ENCODE data around the gene CTSK.
"Not testable (repeated sequence)": the region's sequence is repeated elsewhere in the genome, so short reads cannot be mapped to it uniquely, and the experiment has no call there.

CTSK gene

DNA sequence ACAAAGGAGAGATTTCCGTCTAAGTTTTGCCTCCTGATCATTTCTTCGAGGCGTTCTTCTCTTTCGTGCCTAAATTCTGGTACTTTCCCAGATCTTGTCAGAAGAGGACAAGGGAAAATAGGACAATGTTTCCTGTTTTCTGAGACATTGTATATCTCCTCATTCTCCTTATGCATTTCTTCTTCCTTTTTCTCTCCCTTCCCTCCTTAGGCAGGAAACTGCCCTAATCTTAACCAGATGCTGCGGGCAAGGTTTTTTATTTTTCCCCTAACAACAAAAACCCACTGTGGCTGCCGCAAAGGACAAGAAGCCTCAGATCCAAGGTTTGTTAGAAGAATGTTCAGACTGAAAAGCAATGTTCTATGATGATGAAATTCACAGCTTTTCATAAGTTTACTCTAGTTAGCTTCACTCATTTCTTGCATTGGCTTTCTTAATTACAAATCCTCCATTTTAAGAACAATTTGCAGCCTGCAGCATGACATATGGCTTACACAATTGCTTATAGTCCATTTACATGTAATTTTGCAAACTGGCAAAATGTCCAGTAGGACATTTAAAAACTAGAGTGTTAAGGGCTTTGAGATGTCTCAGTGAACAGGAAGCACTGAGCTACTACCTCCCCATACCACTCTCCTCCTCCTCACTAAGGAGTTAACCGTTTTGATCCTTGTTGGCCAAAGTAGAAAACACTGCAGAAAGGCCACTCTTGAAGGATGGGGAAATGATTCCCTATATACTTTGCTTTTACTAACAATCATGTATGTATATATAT is 624 bp downstream of the CTSK start:
- no peak for DNase-seq (ENCODE audit: low read depth, low spot score)

DNA sequence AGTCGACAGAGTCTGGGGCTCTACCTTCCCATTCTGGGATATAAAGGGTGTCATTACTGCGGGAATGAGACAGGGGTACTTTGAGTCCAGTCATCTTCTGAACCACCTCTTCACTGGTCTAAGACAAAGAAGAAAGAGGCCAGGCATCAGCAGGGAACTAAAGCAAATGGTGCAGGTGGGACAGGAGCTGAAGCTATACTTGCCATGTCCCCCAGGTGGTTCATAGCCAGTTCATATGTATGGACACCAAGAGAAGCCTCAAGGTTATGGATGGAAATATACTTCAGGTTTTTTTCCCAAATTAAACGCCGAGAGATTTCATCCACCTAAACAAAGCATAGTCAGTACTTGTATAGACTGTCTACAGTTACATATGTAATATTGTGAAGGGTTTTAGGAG is 2.2 kb downstream of the CTSK start:
- no peak for DNase-seq (ENCODE audit: low read depth, low spot score)

DNA sequence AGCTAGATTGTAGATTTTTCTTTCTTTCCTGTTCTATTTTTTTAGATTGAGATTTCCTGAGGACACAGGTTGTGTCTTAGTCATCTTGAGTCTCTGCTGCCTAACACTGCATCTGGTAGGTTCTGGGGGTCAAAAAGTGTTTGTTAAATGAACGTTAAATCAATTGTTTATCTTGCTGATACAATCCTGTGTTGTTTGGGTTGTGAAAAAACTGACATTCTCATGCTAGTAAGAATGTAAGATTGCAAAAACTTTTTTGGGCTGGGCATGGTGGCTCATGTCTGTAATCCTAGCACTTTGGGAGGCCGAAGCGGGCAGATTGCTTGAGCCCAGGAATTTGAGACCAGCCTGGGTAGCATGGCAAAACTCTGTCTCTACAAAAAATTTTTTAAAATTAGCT is 3.4 kb downstream of the CTSK start:
- DNase-seq (ENCODE audit: low read depth, low spot score), result no peak

DNA sequence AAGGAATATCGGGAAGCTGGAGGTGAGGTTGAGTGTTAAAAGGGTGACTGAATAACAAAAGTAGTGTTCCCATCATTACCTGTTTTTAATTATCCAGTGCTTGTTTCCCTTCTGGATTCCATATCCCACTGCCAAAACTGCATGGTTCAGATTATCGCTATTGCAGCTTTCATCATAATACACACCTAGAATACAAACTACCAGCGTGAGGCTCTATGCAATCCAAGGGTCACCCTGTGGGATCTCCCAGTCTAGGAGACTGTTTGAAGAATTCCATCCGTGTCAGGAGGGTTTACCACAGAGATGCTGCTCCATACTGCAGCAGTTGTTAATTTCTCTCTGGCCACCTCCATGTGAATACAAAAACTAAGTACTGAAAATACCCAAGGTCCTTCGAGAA is 9.0 kb downstream of the CTSK start:
- no peak for DNase-seq (ENCODE audit: low read depth, low spot score)

DNA sequence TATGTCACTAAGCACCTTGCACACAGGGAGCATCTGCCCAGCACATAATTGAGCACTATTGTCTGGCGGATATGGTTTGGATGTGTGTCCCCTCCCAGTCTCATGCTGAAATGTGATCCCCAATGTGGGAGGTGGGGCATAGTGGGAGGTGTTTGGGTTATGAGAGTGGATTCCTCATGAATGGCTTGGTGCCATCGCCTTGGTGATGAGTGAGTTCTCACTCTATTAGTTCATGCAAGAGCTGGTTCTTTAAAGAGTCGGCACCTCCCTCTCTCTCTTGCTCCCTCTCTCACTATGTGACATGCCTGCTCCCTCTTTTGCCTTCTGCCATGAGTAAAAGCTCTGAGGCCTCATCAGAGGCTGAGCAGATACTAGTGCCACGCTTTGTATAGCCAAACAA is 9.5 kb downstream of the CTSK start:
- DNase-seq (ENCODE audit: low read depth, low spot score), result no peak

DNA sequence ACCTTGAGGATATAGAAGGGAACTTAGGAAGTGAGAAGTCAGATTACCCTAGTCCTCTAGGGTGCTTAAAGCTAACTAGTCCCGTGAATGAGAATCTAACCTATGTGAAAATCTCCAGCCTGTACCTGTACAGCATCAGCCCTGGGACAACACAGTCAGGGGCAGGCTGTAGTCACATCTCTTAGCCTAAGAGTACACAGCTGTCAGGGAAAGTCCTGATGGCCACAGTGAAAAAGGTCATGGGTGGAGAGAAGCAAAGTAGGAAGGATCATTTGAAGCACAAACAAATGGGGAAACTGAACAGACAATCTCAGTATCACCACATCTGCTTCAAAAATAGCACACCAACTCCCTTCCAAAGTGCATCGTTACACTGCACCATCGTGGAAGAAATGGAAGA is 11.7 kb downstream of the CTSK start:
- DNase-seq (ENCODE audit: low read depth, low spot score), result no peak

DNA sequence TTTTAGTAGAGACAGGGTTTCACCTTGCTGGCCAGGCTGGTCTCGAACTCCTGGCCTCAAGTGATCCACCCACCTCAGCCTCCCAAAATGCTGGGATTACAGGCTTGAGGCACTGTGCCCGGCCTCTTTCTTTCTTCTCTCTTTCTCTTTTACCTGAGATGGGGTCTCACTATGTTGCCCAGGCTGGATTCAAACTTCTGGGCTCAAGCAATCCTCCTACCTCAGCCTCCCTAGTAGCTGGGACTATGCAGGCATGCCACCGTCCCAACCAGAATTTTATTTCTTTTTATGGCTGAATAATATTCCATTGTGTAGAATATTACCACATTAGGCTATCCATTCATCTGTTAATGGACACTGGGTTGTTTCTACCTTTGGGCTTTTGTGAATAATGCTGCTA is 14.3 kb downstream of the CTSK start:
- not testable (repeated sequence) for DNase-seq (ENCODE audit: low read depth, low spot score)

DNA sequence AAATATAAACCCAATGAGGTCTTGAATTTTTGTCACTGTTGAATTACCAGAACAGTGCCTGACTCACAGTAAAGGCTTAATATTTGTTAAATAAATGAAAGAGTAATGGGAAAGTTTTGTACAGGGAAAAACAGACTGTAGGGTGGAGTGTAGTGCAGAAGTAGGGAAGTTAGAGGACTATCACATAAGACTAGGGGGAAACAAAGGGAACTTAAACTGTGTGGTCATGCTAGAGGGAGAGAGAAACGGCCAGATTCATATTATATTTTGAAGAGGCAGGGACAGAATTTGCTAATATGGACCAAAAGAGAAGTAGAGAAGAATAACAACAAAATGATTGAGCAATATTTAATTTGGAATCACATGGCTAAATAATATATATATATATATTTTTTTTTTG is 14.8 kb downstream of the CTSK start:
- DNase-seq (ENCODE audit: low read depth, low spot score), result no peak

DNA sequence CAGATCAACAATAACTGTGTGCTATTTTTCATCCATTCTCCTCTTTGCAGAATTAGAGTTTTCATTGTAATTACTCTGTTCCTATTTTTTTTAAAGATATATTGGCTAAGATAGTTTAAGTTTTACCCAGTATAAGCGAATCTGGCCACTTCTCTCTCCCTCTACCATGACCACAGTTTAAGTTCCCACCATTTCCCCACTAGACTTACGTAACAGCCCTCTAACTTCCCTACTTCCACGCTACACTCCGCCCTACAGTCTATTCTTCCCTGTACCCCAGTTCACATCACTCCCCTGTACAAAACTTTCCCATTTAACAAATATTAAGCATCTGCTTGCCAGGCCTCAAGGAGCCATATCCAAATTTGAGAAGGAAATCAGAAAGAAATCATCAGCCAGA is 16.5 kb downstream of the CTSK start:
- no peak for DNase-seq (ENCODE audit: low read depth, low spot score)

DNA sequence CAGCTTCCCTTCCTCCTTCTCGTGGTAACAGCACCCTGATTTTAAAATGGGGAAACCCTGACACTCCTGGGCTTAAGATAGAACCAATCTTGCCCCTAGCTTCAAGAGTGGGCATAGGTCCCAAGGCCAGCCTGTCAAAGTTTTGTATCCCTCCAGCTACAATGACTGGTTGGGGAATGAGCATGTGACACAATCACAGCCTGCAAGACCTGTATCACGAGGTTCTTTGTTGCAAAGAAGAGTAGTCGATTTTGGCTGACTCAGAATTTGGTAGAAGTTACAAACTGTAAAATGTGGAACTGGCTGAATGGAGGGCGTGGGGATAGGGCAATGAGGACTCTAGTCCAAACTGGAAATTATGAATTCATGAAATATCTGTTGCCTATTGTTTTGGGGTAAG is 18.7 kb downstream of the CTSK start:
- no peak for DNase-seq (ENCODE audit: low read depth, low spot score)

DNA sequence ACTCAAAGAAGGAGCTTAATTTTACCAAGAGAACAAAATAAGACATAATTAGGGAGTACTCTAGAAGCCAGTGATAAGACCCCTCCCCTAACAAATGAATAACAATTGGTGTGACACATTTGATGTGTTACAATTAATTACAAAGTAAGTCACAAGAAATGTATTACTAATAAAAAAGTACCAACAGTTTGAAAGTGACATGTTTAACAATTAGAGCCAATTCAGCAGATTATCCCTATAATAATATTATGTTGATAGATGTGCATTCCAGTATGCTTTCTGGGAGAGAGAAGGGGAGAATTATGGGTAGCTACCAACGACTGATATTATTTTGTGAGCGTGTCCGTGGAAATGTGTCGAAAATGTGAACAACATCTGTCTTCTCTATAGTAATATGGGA is 19.1 kb downstream of the CTSK start:
- no peak for DNase-seq (ENCODE audit: low read depth, low spot score)

DNA sequence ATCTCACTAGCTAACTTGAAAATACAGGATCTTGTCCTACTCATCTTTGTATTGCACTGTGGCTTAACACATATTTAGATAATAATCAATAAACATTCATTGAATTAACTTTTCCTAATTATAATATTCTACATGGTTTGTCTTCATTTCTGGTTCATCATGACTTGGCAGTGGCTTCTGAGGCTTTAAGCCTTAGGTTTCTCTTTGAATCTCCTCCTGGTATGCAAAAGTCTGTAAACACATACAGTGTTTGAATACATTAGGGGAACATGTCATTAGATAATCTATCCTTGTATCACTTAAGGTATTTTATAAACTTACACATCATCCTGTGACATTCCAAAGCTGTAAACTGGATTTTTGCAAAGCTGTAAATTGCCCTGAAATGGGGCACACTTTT is 20.6 kb downstream of the CTSK start:
- no peak for DNase-seq (ENCODE audit: low read depth, low spot score)

DNA sequence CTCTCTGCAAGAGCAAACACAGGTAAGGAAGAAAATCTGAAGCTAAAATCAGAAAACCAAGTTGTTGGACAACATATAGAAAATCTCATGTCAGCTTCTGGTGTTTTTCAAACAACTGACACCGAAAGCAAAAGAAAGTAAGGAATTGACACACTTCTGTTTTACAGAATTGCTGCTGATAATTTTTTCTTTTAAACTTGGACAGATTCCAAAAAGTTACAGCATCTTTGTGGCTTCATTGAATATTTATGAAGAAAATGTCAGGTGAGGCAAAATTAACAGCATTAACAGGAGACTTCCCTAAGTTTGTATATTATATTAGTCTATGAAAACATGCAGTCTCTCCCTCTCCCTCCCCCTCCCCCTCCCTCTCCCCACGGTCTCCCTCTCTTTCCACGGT is 27.6 kb downstream of the CTSK start:
- DNase-seq (ENCODE audit: low read depth, low spot score), result no peak

DNA sequence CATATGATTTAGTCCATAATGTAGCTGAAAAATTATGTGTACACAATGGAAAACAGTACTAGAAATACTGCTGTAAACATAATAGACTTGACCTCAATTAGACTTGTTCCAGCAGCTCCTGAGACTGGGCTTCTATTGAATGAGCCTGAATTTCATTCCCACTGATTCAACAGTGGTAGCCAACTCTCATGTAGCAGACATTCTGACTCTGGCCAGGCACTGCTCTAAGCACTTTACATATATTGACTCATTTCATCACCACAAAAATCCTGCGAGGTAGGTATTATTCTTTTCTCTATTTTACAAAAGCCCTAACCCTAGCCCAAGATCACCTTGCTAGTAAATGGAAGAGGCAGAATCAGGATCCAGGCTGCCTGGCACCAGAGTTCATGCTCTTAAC is 29.7 kb downstream of the CTSK start:
- DNase-seq (ENCODE audit: low read depth, low spot score), result no peak

DNA sequence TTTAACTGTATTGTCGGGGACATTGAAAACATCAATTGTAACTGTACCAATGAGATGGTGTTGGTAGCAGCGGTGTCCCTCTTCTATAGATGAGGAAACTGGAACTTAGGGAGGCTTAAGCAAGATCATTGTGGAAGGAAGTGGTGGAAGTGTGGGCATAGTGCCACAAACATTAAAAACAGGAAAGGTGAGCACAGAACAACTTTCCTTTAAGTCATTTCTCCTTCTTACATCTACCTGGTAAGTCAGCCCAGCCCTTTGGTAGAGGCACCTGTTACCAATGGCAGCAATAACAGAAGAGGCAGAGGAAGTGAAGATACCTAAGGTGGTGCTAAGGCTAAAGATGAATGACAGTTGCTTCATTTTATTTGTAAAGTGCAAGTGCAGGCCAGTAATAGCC is 30.5 kb downstream of the CTSK start:
- no peak for DNase-seq (ENCODE audit: low read depth, low spot score)

DNA sequence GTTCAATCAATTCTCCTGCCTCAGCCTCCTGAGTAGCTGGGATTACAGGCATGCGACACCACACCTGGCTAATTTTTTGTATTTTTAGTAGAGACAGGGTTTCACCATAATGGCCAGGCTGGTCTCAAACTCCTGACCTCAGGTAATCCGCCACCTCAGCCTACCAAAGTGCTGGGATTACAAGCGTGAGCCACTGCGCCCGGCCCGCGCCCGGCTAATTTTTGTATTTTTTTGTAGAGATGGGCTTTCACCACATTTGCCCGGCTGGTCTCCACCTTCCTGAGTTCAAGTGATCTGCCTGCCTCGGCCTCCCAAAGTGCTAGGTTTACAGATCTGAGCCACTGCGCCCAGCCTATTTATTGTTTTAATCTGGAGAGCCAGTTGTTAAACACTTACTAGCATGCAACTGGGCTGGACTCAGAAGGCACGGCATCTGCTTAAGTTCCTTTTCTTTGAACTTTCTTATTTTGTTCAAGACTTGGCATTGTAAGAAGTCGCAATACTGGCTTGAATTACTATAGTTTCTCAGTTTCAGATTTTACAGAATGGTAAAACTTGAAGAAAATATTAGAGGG is 32.0 kb downstream of the CTSK start:
- DNase-seq (ENCODE audit: low read depth, low spot score), result not testable (repeated sequence)

DNA sequence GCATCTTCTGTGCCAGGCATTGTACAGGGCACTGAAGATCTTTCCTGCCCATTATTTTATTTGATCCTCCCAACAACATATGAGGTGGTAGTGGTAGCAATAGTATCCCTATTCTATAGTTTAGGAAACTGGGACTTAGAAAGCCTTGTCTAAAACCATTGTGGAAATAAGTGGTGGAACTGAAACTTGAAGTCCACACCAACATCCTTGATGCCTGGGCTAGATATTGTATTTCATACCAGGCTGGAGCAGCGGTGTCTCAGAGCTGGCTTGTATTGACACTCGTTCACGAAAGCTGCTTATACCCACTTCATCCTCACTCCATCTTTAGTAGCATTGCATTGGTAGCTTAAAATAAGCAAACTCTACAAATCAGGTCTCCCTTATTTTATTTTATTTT is 32.8 kb downstream of the CTSK start:
- DNase-seq (ENCODE audit: low read depth, low spot score), result no peak

DNA sequence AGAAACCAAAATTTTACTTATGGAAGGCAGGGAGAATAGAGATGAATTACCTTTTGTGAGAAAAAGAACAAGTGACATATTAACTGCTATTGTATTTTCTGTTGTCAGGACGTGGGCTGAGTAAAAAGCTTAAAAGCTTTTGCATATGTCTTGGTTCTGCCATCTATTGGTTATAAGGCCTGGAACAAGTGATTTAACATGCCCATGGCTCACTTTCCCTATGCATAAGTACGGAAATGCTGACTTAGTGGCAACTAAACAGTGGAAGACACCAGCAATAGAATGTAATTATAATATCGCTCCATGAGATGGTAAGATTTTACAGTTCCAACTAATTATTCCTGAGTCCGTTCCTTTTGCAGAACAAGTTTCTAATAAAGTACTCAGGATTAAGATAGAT is 35.7 kb downstream of the CTSK start:
- no peak for DNase-seq (ENCODE audit: low read depth, low spot score)

DNA sequence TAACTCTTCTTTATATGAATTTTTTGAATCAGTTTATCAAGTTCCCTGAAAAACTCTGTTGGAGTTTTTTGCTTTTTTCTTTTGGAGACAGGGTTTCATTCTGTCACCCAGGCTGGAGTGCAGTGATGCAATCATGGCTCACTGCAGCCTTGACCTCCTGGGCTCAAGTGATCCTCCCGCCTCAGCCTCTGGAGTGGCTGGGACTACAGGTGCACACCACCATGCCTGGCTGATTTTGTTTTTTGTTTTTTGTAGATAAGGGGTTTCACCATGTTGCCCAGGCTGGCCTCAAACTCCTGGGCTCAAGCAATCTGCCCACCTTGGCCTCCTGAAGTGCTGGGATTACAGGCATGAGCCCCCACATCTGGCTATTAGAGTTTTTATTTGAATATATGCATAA is 40.4 kb downstream of the CTSK start:
- DNase-seq (ENCODE audit: low read depth, low spot score), result not testable (repeated sequence)

DNA sequence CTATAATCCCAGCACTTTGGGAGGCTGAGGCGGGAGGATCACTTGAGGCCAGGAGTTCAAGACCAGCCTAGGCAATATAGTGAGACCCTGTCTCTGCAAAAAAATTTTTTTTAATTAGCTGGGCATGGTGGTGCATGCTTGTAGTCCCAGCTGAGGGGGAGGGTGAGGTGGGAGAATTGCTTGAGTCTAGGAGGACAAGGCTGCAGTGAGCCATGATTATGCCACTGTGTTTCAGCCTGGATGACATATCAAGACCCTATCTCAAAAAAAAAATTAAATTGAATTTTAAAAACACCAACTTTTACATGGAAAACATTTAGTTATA is 42.1 kb downstream of the CTSK start:
- not testable (repeated sequence) for DNase-seq (ENCODE audit: low read depth, low spot score)

DNA sequence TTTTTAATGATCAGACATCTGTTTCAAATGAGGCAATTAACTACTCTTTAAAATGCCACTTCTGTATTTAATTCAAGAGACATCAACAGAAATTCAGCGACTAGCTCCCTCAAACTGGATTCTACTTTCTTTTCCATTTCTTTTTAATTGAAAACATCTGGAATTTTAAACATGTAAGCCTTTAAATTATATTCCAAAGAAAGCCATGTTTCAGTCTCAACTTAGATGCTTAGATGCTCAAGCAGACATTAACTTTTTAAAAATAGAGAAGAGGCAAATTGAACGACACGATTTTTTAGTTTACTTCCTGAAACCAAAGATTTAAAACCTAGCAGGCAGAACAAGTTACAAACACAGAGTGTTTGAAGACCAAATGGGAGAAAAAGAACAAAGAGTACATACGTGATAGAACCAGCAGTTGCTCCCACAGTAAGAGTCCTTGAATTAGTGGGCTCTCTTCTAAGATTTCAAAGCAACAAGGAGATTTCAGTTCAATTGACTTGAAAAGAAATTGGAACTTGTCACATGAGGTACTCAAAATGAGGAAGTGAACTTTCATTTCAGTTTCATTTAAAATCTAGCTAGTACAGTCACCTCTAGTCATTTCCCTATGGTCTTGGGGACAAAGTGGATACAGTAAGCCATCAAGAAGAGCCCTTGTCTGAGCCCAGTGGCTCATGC is 42.6 kb downstream of the CTSK start, which contains the start of gene CTSS:
Gene CTSS (minus strand): TSS at position 483 of the 681 bp plus-strand sequence. CDS start 1,015 bp downstream, outside the sequence.
- no peak for DNase-seq (ENCODE audit: low read depth, low spot score)

DNA sequence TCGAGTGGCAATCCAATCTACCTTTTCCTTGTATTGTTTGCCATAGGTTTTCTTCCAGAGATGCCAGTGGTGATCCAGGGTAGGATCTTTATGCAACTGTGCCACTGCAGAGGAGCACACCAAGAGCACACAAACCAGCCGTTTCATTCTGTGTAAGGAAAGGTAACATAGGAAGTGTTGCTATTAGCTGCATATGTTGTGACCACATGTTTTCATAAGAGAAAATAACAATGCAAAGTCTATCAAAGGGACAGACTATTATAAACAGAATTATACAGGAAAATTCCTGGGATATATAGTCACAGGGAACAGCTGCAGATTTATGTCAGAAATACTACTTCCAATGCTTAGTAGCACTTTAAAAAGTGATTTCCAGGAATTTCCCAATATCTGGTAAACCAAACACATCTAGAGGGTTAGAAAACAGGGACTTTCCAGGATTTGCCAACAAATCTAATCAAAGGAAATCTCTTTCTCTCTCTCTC is 43.4 kb downstream of the CTSK start:
- DNase-seq (ENCODE audit: low read depth, low spot score), result no peak

DNA sequence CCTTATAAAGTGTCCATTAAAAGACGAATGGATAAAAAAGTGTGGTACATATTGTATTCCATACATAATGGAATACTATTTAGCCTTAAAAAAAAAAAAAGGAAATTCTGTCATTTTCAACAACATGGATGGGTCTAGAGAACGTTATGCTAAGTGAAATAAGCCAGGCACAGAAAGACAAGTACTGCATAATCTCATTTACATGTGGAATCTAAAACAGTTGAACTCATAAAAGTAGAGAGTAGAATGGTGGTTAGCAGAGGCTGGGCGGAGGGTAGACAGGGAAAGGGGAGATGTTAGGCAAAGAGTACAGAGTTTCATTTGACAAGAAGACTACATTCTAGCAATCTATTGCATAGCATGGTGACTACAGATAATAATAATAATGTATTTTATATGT is 45.0 kb downstream of the CTSK start:
- DNase-seq (ENCODE audit: low read depth, low spot score), result no peak
